IPS-18c (cell line): ENCODE data around the gene MACROD2.

Experiments
- H3K4me3 ChIP-seq: 2 replicates; pipeline ENCODE4 v1.7.0; 2013; ENCODE audit warnings: low read depth, mild to moderate bottlenecking, low read length, moderate library complexity; ENCODE audit not compliant: insufficient read depth
- H3K9me3 ChIP-seq: one replicate; pipeline ENCODE4 v1.6.1; 2013; ENCODE audit warnings: mild to moderate bottlenecking, low read length, moderate library complexity; ENCODE audit not compliant: control insufficient read depth, insufficient read depth

The MACROD2 gene

DNA sequence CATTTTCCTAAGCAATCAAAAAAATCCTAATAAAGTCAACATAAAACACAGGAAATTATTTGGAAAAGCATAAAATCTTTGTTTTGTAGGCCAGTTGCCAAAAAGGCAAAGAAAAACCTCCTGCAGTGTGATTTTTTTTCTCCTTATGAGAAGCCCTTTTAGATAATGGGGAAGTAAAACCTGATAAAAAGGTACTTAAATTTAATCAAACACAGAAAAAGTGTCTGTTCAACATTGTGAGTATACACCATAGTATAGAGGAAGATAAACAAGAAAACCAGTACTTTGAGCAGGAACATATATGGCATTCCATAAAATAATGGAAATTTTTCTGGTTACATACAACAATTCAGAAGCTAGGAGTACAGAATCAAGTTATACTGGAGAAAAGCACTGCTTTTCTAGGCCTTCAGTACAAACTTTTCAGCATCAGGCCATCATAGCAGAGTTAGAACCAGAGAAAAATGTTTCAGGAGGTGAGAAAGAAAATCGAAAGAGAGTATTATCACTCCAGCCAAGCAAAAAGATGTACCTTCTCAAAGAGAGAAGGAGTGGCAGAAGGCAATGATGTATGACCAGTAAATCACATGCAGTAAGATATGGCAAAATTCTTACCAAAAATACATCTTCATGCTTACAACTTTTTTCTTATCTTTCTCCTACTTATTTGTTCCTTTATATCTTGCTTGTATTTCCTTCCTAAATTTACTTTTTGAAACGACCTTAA is 2083.0 kb downstream of the MACROD2 start:
- Histone ChIP-seq H3K4me3 (no peak overlapping the region), H3K9me3 (no peaks in the 10 kb centered on the region)

DNA sequence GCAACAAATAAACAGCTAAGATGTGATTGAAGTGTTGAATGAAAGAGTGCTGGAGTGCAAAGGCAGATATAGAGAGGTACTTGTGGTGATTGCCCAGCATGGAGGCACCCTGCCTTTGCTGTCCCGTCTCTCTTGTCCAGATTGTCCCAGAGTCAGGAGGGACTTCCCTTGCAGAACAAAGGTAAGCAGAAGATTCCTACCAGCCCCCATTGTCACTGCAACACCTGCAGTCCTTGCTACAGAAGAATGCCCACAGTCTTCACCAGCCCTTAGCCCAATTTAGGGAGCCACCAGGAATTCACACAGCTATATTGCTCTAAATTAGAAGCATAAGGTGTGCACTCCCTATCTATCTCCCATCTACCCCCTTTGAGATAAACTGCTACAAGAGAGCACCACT is 2086.1 kb downstream of the MACROD2 start:
- no peaks in the 10 kb centered on the region for H3K9me3 ChIP-seq

DNA sequence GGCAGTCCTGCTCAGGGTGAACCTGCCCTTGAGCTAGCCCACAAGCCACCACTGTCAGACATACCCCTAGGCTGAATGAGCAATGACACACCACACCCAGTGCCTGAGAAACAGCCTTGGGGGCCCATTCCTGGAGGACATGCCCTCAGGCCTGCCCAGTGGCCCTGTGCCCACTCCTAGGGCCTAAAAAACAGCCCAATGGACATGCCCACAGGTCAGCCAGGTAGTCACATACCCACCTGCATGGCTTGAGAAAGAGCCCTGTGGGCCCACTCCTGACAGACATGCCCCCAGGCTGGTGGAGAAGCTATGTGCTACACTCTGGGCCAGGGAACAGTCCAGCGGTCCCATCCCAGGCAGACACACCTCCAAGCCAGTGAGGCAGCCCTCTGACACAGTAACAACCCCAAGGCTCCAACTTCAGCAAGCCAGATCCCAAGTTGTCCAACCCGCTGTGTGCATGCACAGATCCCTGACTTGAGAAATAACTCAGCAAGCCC is 2086.8 kb downstream of the MACROD2 start:
- Histone ChIP-seq H3K9me3 (no peaks in the 10 kb centered on the region), H3K4me3 (no peak overlapping the region)

More for the DNA sequence above, 2086.1 kb downstream of the MACROD2 start:
- H3K4me3 ChIP-seq: no peak overlapping the region

DNA sequence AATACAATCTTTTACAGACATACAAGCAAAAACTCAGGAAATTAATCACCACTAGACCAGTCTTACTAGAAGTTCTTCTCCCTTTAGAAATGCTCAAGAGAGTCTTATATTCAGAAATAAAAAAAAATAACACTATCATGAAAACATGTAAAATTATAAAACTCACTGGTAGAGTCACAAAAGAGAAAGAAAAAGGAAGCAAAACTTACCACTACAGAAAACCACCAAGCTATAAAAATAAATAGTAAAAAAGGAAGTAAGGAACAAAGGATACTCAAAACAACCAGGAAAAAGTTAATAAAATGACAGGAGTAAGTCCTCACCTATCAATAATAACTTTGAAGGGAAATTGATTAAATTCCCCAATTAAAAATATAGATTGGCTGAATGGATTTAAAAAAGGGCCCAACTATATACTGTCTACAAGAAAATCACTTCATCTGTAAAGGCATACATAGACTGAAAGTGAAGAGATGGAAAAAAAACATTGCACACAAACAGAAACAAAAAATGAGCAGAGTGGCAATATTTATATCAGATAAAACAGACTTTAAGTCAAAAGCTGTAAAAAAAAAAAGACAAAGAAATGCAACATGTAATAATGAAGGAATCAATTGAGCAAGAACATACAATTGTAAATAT is 2088.4 kb downstream of the MACROD2 start:
- H3K9me3 ChIP-seq: no peaks in the 10 kb centered on the region
- no peak overlapping the region for H3K4me3 ChIP-seq

DNA sequence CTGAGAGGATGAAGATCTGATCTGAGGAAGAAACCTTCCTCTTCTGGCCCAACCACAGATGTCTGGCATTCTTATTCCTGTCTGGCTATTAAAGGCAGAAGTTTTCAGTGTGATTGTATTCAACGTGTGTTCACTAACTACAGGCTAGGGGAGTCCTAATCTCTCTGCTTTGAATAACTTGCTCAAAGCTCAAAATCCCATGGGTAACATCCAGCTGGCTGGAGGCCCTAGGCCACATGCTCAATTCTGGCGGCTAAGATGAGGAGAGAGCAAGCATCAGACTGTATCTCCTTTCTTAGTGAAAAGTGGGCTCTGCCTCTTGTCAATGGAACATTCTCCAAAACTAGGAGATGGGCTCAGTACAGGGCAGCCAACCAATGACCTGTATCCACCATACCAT is 2099.9 kb downstream of the MACROD2 start:
- H3K4me3 ChIP-seq: no peak overlapping the region
- H3K9me3 ChIP-seq: peaks cover 2% of the 10 kb centered on the region

DNA sequence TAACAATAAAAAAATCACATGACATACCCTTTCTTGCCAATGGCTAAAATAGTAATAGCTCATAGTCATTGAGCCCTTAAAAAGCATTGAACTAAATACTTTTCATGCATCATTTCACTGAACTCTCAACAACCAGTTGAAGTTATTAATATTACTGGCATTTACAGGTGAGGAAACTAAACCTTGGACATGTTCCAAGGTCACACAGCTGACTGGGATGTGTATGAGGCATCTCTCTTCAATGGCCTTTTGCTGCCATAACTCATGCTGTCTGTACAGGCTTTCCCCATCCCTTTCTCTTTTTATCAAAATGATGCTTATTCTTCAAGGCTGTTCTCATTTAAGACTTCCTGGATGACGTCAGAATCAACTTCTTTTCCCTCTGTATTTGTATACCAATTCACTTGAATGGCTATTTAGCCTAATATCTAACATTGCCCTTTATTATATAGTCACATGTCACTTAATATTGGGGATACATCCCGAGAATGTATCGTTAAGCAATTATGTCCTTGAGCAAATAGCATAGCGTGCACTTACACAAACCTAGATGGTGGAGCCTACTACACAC is 2101.5 kb downstream of the MACROD2 start:
- H3K4me3 ChIP-seq: no peak overlapping the region
- peaks cover 2% of the 10 kb centered on the region for H3K9me3 ChIP-seq

DNA sequence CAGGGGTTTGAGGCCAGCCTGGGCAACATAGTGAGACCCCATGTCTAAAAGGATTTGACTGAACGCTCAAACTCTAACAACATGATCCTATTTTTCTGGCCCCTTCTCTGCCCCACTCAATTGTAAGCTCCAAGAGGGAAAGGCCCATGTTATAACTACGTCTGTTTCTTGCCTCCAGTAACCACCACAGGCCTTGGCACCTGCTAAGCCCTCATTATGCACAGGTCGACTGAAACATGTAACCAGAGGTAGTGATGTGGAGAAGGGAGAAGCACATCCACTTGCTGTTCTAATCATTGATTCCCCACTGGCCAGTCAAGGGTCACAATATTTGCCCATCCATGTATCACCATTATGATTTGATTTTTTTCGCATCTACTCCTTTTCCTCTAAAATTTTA is 2102.5 kb downstream of the MACROD2 start:
- H3K4me3 ChIP-seq: no peak overlapping the region

DNA sequence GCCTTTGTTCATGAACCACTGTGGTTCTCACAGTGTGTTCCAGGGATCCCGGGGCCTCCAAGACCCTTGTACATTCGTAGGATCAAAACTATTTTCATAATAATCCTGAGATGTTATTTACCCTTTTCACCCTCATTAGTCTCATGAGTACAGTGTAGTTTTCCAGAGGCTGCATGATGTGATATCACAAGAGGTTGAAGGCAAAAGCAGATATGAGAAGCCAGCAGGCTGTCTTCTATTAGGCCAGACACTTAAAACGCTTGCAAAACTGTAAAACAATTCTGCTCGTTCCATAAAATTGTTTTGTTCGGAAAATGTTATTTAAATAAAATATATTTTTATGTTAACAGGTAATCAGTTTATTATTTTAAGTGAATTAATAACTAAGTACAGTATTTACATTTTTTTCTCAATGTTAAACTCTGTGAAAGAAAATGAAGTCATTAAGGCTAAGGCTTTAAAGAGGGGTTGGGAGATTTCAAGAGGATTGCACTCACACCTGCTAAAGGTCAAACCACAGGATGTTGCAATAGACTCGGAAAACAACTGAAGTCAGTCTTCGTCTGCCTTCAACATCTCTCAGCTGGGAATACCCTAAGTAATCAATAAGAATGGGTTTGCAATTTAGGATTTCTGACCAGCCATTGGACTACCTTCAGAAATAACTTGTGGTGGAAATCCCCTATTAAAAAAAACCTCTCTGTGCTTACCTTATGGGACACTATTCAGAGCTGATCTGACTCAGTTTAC is 2103.7 kb downstream of the MACROD2 start:
- H3K9me3 ChIP-seq: peaks cover 2% of the 10 kb centered on the region
- H3K4me3 ChIP-seq: no peak overlapping the region

More for the DNA sequence above, 2102.5 kb downstream of the MACROD2 start:
- H3K9me3 ChIP-seq: peaks cover 2% of the 10 kb centered on the region

DNA sequence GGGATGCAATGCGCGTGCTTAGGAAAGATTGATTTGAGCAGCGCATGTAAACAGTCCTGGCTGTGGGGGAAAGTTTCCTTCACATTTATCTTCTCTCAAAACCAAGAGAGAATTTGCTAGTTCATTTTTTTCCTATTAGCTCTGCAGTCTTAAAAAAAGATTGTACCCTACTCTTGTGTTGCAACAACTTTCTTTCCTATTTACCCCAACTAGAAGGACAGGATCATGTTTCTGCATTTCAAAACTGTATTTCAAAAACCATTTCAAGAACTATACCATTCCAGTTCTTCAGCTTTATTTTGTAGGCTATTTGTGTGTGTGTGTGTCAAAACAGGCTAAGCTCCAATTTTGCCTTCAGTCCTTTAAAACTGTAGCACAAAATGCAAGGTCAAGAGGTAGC is 2104.8 kb downstream of the MACROD2 start:
- Histone ChIP-seq H3K9me3 (peaks cover 2% of the 10 kb centered on the region), H3K4me3 (no peak overlapping the region)

DNA sequence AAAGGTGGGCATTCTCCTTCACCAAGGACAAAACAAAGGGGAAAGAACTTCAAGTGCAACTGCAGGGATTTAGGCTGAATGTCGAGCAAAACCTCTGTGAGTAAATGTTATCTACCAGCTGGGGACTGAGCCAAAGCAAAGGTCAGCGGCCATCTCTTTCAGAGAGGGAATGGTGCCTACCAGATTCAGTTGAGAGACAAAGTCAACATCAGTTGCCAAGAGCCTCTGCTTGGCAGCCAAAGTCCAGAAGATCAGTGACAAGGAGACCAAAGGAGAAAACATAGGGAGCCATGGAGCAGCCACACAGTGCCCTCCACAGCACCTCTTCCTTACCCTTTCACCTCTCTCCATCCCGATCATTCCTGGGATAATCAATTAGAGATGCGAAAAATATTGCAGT is 2105.5 kb downstream of the MACROD2 start:
- Histone ChIP-seq H3K9me3 (peaks cover 2% of the 10 kb centered on the region), H3K4me3 (no peak overlapping the region)
